HG02885 (cell line): ENCODE results near the gene BOLA3.
"Not testable (repeated sequence)": the region's sequence is repeated elsewhere in the genome, so short reads cannot be mapped to it uniquely, and the experiment has no call there.

Source experiments
- ATAC-seq: cut with Tn5 transposase; IDR thresholded peaks from one replicate; pipeline ENCODE4 v1.9.1; 2021; ENCODE audit warnings: mild to moderate bottlenecking; ENCODE audit not compliant: unreplicated experiment, poor library complexity

The BOLA3 gene, protein sequence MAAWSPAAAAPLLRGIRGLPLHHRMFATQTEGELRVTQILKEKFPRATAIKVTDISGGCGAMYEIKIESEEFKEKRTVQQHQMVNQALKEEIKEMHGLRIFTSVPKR

GRCh38 chr2:74147727-74148456 lies at the start of gene BOLA3:
TSS of gene BOLA3 (minus strand) at chr2:74147912. CDS start at chr2:74147874, 38 bp downstream.
- peak; percentile 96 for ATAC-seq

DNA sequence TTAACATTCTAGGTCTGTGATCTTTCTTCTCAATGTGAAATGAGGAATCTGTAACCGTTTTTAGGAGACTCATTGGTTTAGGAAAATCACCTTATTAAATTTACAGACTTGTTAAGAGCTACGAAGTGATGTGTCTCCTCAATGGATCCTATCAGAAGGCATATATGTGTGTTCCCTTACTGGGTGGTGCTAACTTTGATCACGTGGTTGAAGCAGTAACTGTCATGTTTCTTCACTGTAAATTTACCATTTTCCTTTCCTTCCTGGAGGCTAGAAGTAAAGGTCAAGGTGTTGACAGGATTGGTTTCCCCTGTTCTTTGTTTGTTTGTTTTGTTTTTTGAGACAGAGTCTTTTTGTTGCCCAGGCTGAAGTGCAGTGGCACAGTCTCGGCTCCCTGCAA lies 49.3 kb upstream of the BOLA3 start:
- no peak for ATAC-seq

DNA sequence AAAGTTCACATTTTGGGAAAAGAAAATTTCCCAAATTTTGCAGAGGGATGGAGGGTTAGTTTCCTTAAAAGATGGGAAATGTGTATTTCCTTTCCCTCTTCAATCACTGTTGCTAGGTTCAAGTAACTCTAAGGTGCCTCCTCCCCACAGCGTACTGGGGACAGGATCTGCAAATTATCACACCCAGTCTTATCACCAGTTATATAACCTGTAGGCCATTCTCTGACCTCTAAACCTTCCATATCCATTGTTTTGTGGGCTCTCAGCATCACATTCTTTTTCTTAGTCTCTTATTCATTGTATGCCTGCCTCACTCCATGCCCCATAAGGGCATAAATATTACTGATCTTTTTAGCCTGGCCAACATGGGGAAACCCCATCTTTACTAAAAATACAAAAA lies 47.1 kb upstream of the BOLA3 start:
- ATAC-seq, result no peak

GRCh38 chr2:74191596-74192380 lies 44.1 kb upstream of the BOLA3 start:
- ATAC-seq, result no peak

DNA sequence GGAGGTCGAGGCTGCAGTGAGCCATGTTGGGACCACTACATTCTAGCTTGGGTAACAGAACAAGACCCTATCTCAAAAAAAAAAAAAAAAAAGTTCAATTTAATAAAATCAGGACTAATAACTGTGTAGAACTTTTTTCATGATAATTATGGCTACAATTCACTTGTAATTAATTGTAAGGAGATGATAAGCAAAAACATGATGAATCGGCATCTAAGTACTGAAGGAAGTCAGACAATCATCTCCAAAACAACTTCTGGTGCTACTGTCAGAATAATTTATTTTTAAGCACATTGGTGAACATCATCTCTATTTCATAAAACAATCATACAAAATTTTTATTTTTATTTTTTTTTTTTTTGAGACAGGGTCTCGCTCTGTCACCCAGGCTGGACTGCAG lies 41.0 kb upstream of the BOLA3 start:
- ATAC-seq, result no peak

DNA sequence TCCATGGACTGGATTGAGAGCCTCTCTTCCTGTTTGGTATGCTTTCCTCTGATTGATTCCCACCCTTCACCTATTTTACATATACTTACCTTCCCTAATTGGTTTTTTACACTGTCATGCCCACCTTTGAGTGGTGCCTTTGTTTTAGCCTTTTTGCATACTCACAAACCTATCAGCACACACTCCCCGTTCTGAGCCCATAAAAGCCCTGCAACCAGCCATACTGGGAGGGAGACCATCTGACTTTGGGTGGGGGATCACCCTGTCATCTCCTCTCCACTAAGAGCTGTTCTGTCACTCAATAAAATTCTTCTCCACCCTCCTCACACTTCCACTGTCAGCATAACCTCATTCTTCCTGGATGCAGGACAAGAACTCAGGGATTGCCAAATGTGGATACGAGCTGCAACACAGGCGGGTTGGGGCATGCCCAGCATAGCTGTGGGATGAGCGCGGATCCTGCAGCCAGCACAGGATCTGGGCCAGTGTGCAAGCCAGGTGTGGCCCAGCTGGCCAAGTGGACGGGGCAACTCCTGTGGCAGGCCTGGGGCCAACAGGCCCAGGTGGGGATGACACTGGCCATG lies 40.4 kb upstream of the BOLA3 start:
- ATAC-seq, result no peak

DNA sequence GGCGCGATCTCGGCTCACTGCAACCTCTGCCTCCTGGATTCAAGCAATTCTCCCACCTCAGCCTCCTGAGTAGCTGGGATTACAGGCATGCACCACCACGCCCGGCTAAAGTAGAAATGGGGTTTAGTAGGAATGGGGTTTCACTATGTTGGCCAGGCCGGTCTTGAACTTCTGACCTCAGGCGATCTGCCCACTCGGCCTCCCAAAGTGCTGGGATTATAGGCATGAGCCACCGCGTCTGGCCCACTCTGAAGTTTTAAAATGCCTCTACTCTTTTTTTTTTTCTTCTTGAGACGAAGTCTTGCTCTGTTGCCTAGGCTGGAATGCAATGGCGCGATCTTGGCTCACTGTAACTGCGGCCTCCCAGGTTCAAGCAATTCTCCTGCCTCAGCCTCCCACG lies 39.0 kb upstream of the BOLA3 start:
- ATAC-seq, result not testable (repeated sequence)

- ATAC-seq, result peak; percentile 67
These were observed 38.3 kb upstream of the BOLA3 start for GRCh38 chr2:74186038-74186437.

DNA sequence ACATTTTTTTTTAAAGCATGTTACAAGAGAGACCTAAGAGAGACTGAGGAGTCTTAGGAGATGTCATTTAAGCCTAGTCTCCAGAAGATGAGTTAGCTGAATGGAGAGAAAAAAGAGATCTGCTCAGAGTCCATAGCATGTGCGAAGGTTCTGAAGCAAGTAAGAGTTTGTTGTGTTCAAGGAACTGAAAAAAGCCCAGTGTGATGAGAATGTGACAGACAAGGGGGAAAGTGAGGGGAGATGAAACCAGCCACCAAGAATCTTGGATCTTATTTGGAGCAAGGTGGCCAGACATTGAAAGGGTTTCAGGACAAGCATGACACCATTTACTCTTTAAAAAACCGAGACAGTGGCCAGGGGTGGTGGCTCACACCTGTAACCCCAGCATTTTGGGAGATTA lies 36.2 kb upstream of the BOLA3 start:
- ATAC-seq, result no peak

DNA sequence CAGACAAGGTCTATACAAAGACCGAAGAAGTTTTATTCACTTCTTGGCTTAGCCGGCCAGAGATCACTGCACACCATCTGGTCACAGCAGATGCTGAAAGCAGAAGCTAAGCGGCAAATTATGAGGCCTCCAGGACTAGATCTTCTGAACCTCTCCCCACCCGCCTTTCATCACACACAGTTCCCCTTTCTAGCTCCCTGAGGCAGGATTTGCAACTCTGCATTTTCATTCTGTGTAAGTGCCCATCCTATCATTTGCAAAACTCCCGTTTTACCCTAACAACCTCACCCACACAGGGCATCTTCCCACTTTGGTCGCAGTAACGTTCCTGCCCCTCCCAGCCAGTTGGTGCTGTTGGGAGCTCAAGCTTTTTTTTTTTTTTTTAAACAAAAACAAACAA lies 34.0 kb upstream of the BOLA3 start:
- peak; percentile 29 for ATAC-seq

- ATAC-seq, result peak; percentile 4
These were observed 31.6 kb upstream of the BOLA3 start for GRCh38 chr2:74179063-74179865.

DNA sequence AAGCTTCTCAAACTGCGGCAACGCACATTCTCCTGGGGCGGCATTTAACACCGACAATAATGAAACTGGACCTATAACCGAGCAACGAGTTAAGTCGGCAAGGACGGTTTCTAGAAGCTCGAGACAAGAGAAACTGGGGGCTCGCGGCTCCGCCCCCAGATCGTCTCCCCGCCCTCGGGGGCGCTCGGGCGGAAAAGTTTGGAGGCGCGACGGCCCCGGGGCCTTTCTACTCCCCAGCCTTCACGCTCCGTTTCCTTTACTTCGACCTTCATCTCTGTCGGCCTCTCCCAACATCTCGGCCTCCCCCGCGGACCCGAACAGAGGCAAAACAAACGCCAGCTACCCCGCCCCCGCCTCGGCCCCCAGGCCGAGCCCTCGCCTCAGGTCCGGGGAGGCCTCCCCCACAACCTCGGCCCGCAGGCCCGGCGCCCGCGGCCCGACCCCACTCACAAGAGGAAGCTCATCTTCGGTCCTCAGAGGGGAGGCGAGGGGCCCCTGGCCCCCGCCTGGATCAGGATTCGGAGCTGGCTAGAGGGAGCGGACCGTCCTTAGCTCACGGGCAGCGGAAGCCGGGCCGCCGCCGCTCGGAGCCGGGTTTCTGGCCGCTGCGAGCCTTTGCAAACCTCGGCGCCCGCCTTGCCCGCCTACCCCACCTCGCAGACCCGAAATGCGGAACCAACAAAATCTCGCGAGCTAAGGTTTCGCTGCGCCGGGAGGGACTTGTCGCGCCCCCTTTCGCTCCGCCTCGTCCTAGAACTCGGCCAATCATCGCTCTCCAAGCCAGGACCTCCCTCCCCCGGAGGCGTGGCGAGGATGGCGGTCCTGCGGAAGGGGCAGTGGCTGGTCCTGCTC lies 30.7 kb upstream of the BOLA3 start, which contains the start of gene MOB1A:
MOB1A (minus strand) TSS at position 669 of the 852 bp plus-strand sequence; CDS start at position 464, 205 bp downstream.
- peak; percentile 84 for ATAC-seq

DNA sequence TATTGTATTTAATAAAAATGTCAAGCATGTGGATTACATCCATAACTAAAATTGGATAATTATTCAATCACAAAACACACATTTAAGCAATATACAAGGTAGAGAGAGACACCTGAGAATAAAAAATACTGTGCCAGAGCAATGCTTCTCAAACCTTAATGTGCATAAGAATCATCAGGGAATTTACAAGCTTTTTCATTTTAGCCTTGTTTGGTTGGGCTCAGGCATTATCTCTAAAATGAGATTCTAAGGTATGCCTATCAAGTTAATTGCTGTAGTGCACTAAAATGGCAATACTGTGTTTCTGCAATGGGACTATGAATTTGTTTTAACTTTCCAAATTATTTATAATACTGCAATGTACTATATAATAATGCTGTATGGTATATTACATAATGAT lies 30.0 kb upstream of the BOLA3 start:
- ATAC-seq, result no peak

GRCh38 chr2:74174909-74175308 lies 27.2 kb upstream of the BOLA3 start:
- ATAC-seq, result no peak

DNA sequence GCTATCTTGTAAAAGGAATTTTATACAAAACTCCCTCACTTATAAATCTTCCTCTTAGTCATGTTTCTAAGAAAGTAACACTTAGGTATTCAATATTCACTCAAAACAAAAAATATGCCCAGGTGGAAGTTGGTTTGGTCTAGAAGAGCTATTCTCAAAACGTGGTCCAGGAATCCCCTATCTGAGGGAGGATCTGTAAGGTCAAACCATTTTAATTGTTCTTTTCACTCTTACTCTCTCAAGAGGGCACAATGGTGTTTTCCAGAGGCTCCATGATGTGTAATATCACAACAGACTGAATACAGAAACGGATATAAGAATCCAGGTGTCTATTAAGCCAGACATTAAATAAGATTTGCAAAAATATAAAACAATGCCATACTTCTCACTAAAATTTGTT lies 21.0 kb upstream of the BOLA3 start:
- ATAC-seq, result peak; percentile 61

DNA sequence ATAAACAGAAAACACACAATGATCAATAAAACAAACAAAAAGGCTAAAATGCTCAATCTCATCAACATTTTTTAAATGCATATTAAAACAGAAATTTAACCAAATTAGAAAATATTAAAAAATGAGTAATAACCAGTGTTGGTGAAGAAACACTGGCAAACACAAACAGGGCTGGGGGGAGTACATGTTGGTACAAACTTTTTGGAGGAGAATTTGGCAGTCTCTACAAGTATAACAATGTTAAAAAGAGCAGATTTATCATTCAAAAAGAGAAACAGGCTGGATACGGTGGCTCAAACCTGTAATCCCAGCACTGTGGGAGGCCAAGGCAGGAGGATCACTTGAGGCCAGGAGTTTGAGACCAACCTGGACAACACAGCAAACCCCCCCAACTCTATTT lies 17.0 kb upstream of the BOLA3 start:
- ATAC-seq, result no peak

DNA sequence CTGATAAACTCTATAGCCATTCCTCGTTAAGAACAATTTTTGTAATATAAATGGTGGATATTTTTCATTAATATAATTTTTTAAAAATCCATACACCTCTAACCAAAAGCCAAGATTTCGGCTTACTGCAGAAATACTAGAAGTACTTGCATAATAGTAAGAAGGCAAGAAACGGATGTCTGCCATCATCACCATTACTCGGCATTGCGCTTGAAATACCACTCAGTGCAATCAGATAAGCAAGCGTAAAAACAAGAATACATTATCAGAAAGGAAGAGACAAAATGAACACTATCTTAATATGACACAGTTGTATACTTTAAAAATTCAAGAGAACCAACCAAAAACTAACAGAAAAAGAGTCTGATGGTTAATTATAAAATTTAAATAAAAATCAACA lies 15.2 kb upstream of the BOLA3 start:
- ATAC-seq, result no peak

DNA sequence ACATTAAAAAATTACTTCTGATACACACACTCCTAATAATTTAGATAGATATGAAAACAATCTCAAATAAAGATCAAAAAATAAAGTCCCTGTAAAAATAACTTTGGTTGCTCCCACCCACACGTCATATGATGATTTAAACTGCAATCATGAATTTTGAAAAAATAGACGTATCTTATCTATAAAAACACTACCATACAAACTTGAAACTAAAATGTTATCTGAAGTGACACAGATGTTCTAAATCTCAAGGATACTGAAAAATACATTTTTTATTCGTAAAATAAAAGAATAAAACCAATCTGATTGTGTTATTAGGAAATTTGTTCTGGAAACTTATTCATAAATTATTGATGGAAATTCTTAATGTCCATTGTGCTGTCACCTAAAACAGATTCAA lies 8.1 kb upstream of the BOLA3 start:
- no peak for ATAC-seq

GRCh38 chr2:74152954-74153353 lies 5.2 kb upstream of the BOLA3 start:
- ATAC-seq, result no peak
